Measurements from ENCODE around the gene TPK1.
A peak's percentile ranks its signal among the peaks of the same experiment; 100 is the strongest.
"Not testable (repeated sequence)": the region's sequence is repeated elsewhere in the genome, so short reads cannot be mapped to it uniquely, and the experiment has no call there.

TPK1 gene

GRCh38 chr7:144454256-144455039 lies 381.4 kb downstream of the TPK1 start:
- no peak for DNase-seq

- peak; percentile 22 for DNase-seq
Measured at GRCh38 chr7:144452064-144452463, 383.8 kb downstream of the TPK1 start.

GRCh38 chr7:144445590-144445989 lies 390.3 kb downstream of the TPK1 start:
- DNase-seq = no peak

GRCh38 chr7:144439717-144440205 lies 396.1 kb downstream of the TPK1 start:
- no peak for DNase-seq

GRCh38 chr7:144438759-144439158 lies 397.1 kb downstream of the TPK1 start:
- DNase-seq = no peak

GRCh38 chr7:144437370-144438191 lies 398.3 kb downstream of the TPK1 start:
- DNase-seq = peak; percentile 89

GRCh38 chr7:144436500-144436899 lies 399.4 kb downstream of the TPK1 start:
- no peak for DNase-seq

- no peak for DNase-seq
Measured at GRCh38 chr7:144428431-144428830, 407.4 kb downstream of the TPK1 start.

- not testable (repeated sequence) for DNase-seq
Measured at GRCh38 chr7:144427539-144427938, 408.3 kb downstream of the TPK1 start.

GRCh38 chr7:144418931-144419330 lies 416.9 kb downstream of the TPK1 start:
- DNase-seq = not testable (repeated sequence)

GRCh38 chr7:144416341-144416740 lies 419.5 kb downstream of the TPK1 start:
- DNase-seq = no peak

- DNase-seq = no peak
Measured at GRCh38 chr7:144415858-144416257, 420.0 kb downstream of the TPK1 start.

GRCh38 chr7:144414815-144415214 lies 421.0 kb downstream of the TPK1 start:
- DNase-seq = no peak

- DNase-seq = no peak
Measured at GRCh38 chr7:144410441-144410840, 425.4 kb downstream of the TPK1 start.

GRCh38 chr7:144408121-144408520 lies 427.7 kb downstream of the TPK1 start:
- no peak for DNase-seq

GRCh38 chr7:144407266-144407931 lies 428.5 kb downstream of the TPK1 start:
- DNase-seq = peak; percentile 4

- no peak for DNase-seq
Measured at GRCh38 chr7:144404946-144405345, 430.9 kb downstream of the TPK1 start.

- no peak for DNase-seq
Measured at GRCh38 chr7:144403649-144404061, 432.2 kb downstream of the TPK1 start, which contains the start of gene NOBOX. Gene NOBOX, minus strand, starts transcription at chr7:144403693.

GRCh38 chr7:144403102-144403501 lies 432.8 kb downstream of the TPK1 start:
- no peak for DNase-seq

Data from eye (tissue), 1 donor.